KOPT-K1 (cell line): ENCODE measurements around the gene AOC3.
A peak's percentile ranks its signal among the peaks of the same experiment; 100 is the strongest.

Experiments
- H3K27ac ChIP-seq: fragments of 200-600 bp; sonication (generic); 2 replicates; pipeline ENCODE4 v1.5.1; 2016; ENCODE audit warnings: antibody characterized with exemption, mild to moderate bottlenecking, low read depth, low read length; ENCODE audit not compliant: poor library complexity, severe bottlenecking
- H3K36me3 ChIP-seq: fragments of 200-600 bp; sonication (generic); 2 replicates; pipeline ENCODE4 v1.5.1; 2017; ENCODE audit warnings: antibody characterized with exemption, mild to moderate bottlenecking, low read length, moderate library complexity; ENCODE audit not compliant: insufficient read depth
- H3K9me3 ChIP-seq: fragments of 200-600 bp; sonication (generic); 2 replicates; pipeline ENCODE4 v1.5.1; 2017; ENCODE audit warnings: antibody characterized with exemption, low read length, mild to moderate bottlenecking; ENCODE audit not compliant: insufficient read depth, poor library complexity, severe bottlenecking

The AOC3 gene

GRCh38 chr17:42850954-42851353, at the start of gene AOC3:
AOC3 (plus strand) TSS chr17:42851199; CDS start chr17:42851344, 145 bp downstream.
- peaks cover under 1% of the 10 kb centered on the region for H3K36me3 ChIP-seq
- H3K9me3 ChIP-seq = no peaks in the 10 kb centered on the region
- no peak within 1 kb of the TSS for H3K27ac ChIP-seq

GRCh38 chr17:42803074-42803883, 47.7 kb upstream of the AOC3 start:
- Histone ChIP-seq H3K27ac (no peak overlapping the region), H3K9me3 (no peaks in the 10 kb centered on the region), H3K36me3 (0 out of 2 replicates have a peak, but pooled peaks cover 6% of the 10 kb centered on the region)

GRCh38 chr17:42804918-42805367, 46.1 kb upstream of the AOC3 start:
- Histone ChIP-seq H3K9me3 (no peaks in the 10 kb centered on the region), H3K36me3 (peaks cover 17% of the 10 kb centered on the region), H3K27ac (no peak overlapping the region)

GRCh38 chr17:42806249-42806648, 44.8 kb upstream of the AOC3 start:
- H3K27ac ChIP-seq = no peak overlapping the region
- peaks cover 31% of the 10 kb centered on the region for H3K36me3 ChIP-seq
- H3K9me3 ChIP-seq = no peaks in the 10 kb centered on the region

GRCh38 chr17:42809250-42809649, 41.7 kb upstream of the AOC3 start:
- no peak overlapping the region for H3K27ac ChIP-seq
- no peaks in the 10 kb centered on the region for H3K9me3 ChIP-seq
- peaks cover 60% of the 10 kb centered on the region for H3K36me3 ChIP-seq

GRCh38 chr17:42814633-42815399, 36.2 kb upstream of the AOC3 start:
- H3K9me3 ChIP-seq = no peaks in the 10 kb centered on the region
- H3K36me3 ChIP-seq = peaks cover 99% of the 10 kb centered on the region
- no peak overlapping the region for H3K27ac ChIP-seq

GRCh38 chr17:42817866-42818265, 33.1 kb upstream of the AOC3 start:
- Histone ChIP-seq H3K27ac (no peak overlapping the region), H3K9me3 (no peaks in the 10 kb centered on the region), H3K36me3 (peaks cover 88% of the 10 kb centered on the region)

GRCh38 chr17:42818379-42818778, 32.6 kb upstream of the AOC3 start:
- Histone ChIP-seq H3K36me3 (peaks cover 83% of the 10 kb centered on the region), H3K27ac (no peak overlapping the region), H3K9me3 (no peaks in the 10 kb centered on the region)

- no peaks in the 10 kb centered on the region for H3K9me3 ChIP-seq
- H3K27ac ChIP-seq = no peak overlapping the region
- H3K36me3 ChIP-seq = peaks cover 67% of the 10 kb centered on the region
Observed at GRCh38 chr17:42819939-42820535, 31.0 kb upstream of the AOC3 start.

- H3K27ac ChIP-seq = no peak overlapping the region
- peaks cover 55% of the 10 kb centered on the region for H3K36me3 ChIP-seq
- H3K9me3 ChIP-seq = no peaks in the 10 kb centered on the region
Observed at GRCh38 chr17:42821176-42821575, 29.8 kb upstream of the AOC3 start.

GRCh38 chr17:42827472-42827871, 23.5 kb upstream of the AOC3 start:
- H3K36me3 ChIP-seq = no peaks in the 10 kb centered on the region
- H3K27ac ChIP-seq = no peak overlapping the region
- H3K9me3 ChIP-seq = no peaks in the 10 kb centered on the region

- H3K27ac ChIP-seq = no peak overlapping the region
- peaks cover 10% of the 10 kb centered on the region for H3K36me3 ChIP-seq
- H3K9me3 ChIP-seq = no peaks in the 10 kb centered on the region
Observed at GRCh38 chr17:42830971-42831370, 20.0 kb upstream of the AOC3 start.

GRCh38 chr17:42832213-42832933, 18.6 kb upstream of the AOC3 start:
- Histone ChIP-seq H3K27ac (peak overlapping the region; percentile 70), H3K9me3 (no peaks in the 10 kb centered on the region), H3K36me3 (peaks cover 23% of the 10 kb centered on the region)

GRCh38 chr17:42832934-42833766, 17.8 kb upstream of the AOC3 start, which contains the start of gene PSME3:
PSME3 (plus strand) TSS chr17:42833397; CDS start chr17:42833632, 235 bp downstream.
- Histone ChIP-seq H3K9me3 (no peaks in the 10 kb centered on the region), H3K36me3 (peaks cover 30% of the 10 kb centered on the region), H3K27ac (peak within 1 kb of the TSS; percentile 70)
